Endothelial cell of umbilical vein (primary cell): ENCODE data around the gene SART1. TPM values are rescaled to one million over a fixed set of nuclear protein-coding genes. Genes with fewer than 3 reads are reported as not detected.

Source experiments
- BruUV-seq: library from RNA; stranded (reverse); fragments of 400-500 nt; replicated peaks from 2 replicates; lab custom pipeline; 2021; lab: Mats Ljungman, UMichigan
- CTCF ChIA-PET: fragments of 300-600, 350-600 bp; sonication (Branson Sonifier 250); formaldehyde crosslinking; loops from one replicate; lab custom pipeline; 2021; ENCODE audit warnings: antibody characterized with exemption, inconsistent platforms; lab: Charles Lee
- POLR2A ChIA-PET: fragments of 300-600, 350-600 bp; sonication (Branson Sonifier 250); formaldehyde crosslinking; loops from one replicate; lab custom pipeline; 2021; ENCODE audit warnings: antibody characterized with exemption, inconsistent platforms; lab: Charles Lee
- DNase-seq: peaks from one replicate; pipeline ENCODE4 v3.0.0-alpha.2; 2011; ENCODE audit warnings: low read depth, low spot score
- FAIRE-seq: peaks from 2 replicates; lab custom pipeline; 2011; peaks lifted over from hg19 to GRCh38; lab: Jason Lieb, UNC
- H2AFZ ChIP-seq: 2 replicates; pipeline ENCODE4 v1.6.0; 2012; ENCODE audit warnings: low read depth, low read length, control low read depth, inconsistent platforms
- H3K27ac ChIP-seq: 2 replicates; pipeline ENCODE4 v1.5.1; 2011; ENCODE audit warnings: low read depth, mild to moderate bottlenecking, control low read depth, low read length, moderate library complexity; ENCODE audit not compliant: insufficient read depth
- H3K27me3 ChIP-seq, 2 experiments: 2 replicates each; pipeline versions ENCODE4 v1.6.0 to v1.6.1; 2011; ENCODE audit warnings: low read length in 2 of 2, mixed read lengths in 1 of 2; ENCODE audit not compliant: control insufficient read depth in 2 of 2, insufficient read depth in 2 of 2
- H3K36me3 ChIP-seq, 2 experiments: 2 replicates in 1 of 2; 3 replicates in 1 of 2; pipeline ENCODE4 v1.5.1; 2011; ENCODE audit warnings: low read length in 2 of 2, mild to moderate bottlenecking in 1 of 2, moderate library complexity in 1 of 2; ENCODE audit not compliant: control insufficient read depth in 2 of 2, insufficient read depth in 2 of 2; ENCODE audit errors: extremely low read depth in 1 of 2
- H3K4me1 ChIP-seq: 3 replicates; pipeline ENCODE4 v1.5.1; 2011; ENCODE audit warnings: mild to moderate bottlenecking, low read length; ENCODE audit not compliant: control insufficient read depth, insufficient read depth; ENCODE audit errors: extremely low read depth
- H3K4me2 ChIP-seq: 2 replicates; pipeline ENCODE4 v1.6.1; 2011; ENCODE audit warnings: low read length, control low read depth, mixed read lengths; ENCODE audit not compliant: insufficient read depth
- H3K4me3 ChIP-seq, 3 experiments: fragments of 200-600 bp in 1 of 3; sonication (generic), shearing (Covaris generic) in 1 of 3; replicated peaks in 1 of 3; 2 replicates each; pipeline ENCODE4 v1.5.1; 2011 to 2016; ENCODE audit warnings: control low read depth in 3 of 3, low read length in 3 of 3, mild to moderate bottlenecking in 2 of 3, inconsistent platforms in 1 of 3, low read depth in 1 of 3, moderate library complexity in 1 of 3; ENCODE audit not compliant: insufficient read depth in 1 of 3
- H3K79me2 ChIP-seq: 2 replicates; pipeline ENCODE4 v1.6.0; 2012; ENCODE audit warnings: low read length, inconsistent platforms; ENCODE audit not compliant: control insufficient read depth, insufficient read depth
- H3K9ac ChIP-seq: replicated peaks from 2 replicates; pipeline ENCODE3; 2011; ENCODE audit warnings: low read length, control low read depth; ENCODE audit not compliant: insufficient read depth; ENCODE audit errors: extremely low read depth
- H3K9me1 ChIP-seq: replicated peaks from 3 replicates; pipeline ENCODE4 v1.6.0; 2011; ENCODE audit warnings: mild to moderate bottlenecking, low read length; ENCODE audit not compliant: control insufficient read depth, insufficient read depth; ENCODE audit errors: extremely low read depth
- H3K9me3 ChIP-seq: replicated peaks from 2 replicates; pipeline ENCODE4 v1.5.1; 2012; ENCODE audit warnings: low read length, inconsistent platforms; ENCODE audit not compliant: control insufficient read depth, insufficient read depth
- H4K20me1 ChIP-seq: replicated peaks from 2 replicates; pipeline ENCODE3; 2011; ENCODE audit warnings: mild to moderate bottlenecking, low read length; ENCODE audit not compliant: control insufficient read depth, insufficient read depth; ENCODE audit errors: extremely low read depth
- CTCF ChIP-seq, 2 donors: IDR thresholded peaks; 1 replicate in 1 of 2; 2 replicates in 1 of 2; pipeline ENCODE4 v1.5.1; 2011; ENCODE audit warnings: low read length in 2 of 2, mild to moderate bottlenecking in 2 of 2, moderate library complexity in 2 of 2, control low read depth in 1 of 2, inconsistent platforms in 1 of 2, low read depth in 1 of 2; ENCODE audit not compliant: insufficient read depth in 1 of 2; ENCODE audit errors: extremely low read depth in 1 of 2
- EZH2 ChIP-seq: IDR thresholded peaks from 2 replicates; pipeline ENCODE4 v1.6.1; 2012; ENCODE audit warnings: borderline replicate concordance, low read depth, mild to moderate bottlenecking, moderate library complexity, low read length, inconsistent platforms; ENCODE audit not compliant: severe bottlenecking
- FOS ChIP-seq: IDR thresholded peaks from 2 replicates; pipeline ENCODE4 v1.6.1; 2011; ENCODE audit warnings: mild to moderate bottlenecking, low read length, moderate library complexity, borderline replicate concordance; ENCODE audit not compliant: insufficient read depth
- GATA2 ChIP-seq: IDR thresholded peaks from 2 replicates; pipeline ENCODE4 v1.7.0; 2011; ENCODE audit warnings: low read depth, mild to moderate bottlenecking, moderate library complexity, mixed read lengths, low read length; ENCODE audit not compliant: insufficient read length, insufficient read depth
- JUN ChIP-seq: IDR thresholded peaks from 2 replicates; pipeline ENCODE4 v1.6.1; 2011; ENCODE audit warnings: borderline replicate concordance, low read depth; ENCODE audit not compliant: insufficient read length, insufficient read depth
- MAX ChIP-seq: IDR thresholded peaks from 2 replicates; pipeline ENCODE4 v1.6.1; 2011; ENCODE audit not compliant: insufficient read depth, insufficient read length
- dilution Hi-C: fragments of 300-500 bp; cut with MboI; formaldehyde crosslinking; loops from one replicate; pipeline ENCODE4 v1.15.0; 2019; ENCODE audit warnings: low sequenced_read_pairs; ENCODE audit not compliant: extremely low pct_ligation_motif_present
- intact Hi-C: fragments of 100-400 bp; cut with micrococcal nuclease; formaldehyde crosslinking; loops from one replicate; pipeline ENCODE4 v1.10.0; 2022
- polyA plus RNA-seq, 4 experiments: library from polyadenylated mRNA; depleted of rRNA in 3 of 4; stranded (reverse) in 3 of 4; unstranded in 1 of 4; fragments of >200 nt; gene quantifications; 2 replicates each; pipeline versions ENCODE4 v1.2.1 to v1.2.3, GENCODE V29; 2011 to 2012; ENCODE audit warnings: missing spikeins in 1 of 4
- total RNA-seq: library from RNA; stranded (reverse); gene quantifications from 2 replicates; pipeline ENCODE4 v1.2.3, GENCODE V29; 2021

The SART1 gene
- total and polyA plus RNA-seq, 2 donors (not counting 3 experiments of a cell fraction or from before 2014, with no cell fraction given), result 21.8 to 62.7 TPM

GRCh38 chr11:65934014-65934413 lies 27.5 kb upstream of the SART1 start:
- BruUV-seq, result no TSS peak
- Histone ChIP-seq H3K9me1 (no peaks in the 10 kb centered on the region), H3K79me2 (no peaks in the 10 kb centered on the region), H3K9ac (no peak overlapping the region), H3K27me3 (peaks cover 0 to 3% of the 10 kb centered on the region in 2 experiments), H3K4me2 (no peak overlapping the region), H3K4me3 (no peak overlapping the region), H2AFZ (no peak overlapping the region), H4K20me1 (no peaks in the 10 kb centered on the region), H3K4me1 (no peaks in the 10 kb centered on the region), H3K36me3 (no peaks in the 10 kb centered on the region), H3K9me3 (no peaks in the 10 kb centered on the region), H3K27ac (no peak overlapping the region)
- FAIRE-seq, result no peak
- dilution Hi-C loops, result no loop called here
- ChIA-PET CTCF (interaction anchor here (2.5 kb wide), 1 partner anchor 11 kb away, joined by 7 read pairs; no protein-coding TSS in a partner anchor), POLR2A (no interaction called here)
- no peak for TF ChIP-seq MAX
- TF ChIP-seq FOS, result no peak
- TF ChIP-seq EZH2, result no peak
- TF ChIP-seq JUN, result no peak
- no peak for TF ChIP-seq GATA2
- no peak for TF ChIP-seq CTCF (IDR thresholded peaks at IDR 0.05; ENCODE audit: extremely low read depth in 1 of 2, insufficient read depth in 1 of 2, low read depth in 1 of 2, low read length in 2 of 2)
- DNase-seq, result no peak
- intact Hi-C loops, result loop anchor here (5.0 kb wide), 1 partner anchor 47 kb away; the partner anchor contains the start of gene FIBP
